Stimulated activated CD4-positive, alpha-beta T cell treated with anti-CD3 and anti-CD28 coated beads, Interleukin-12 subunit alpha, Interleukin-12 subunit beta, amount 100 ng/mL, for 24 hours (primary cell): ENCODE data around the gene FLNA.
"Not testable (repeated sequence)": the region's sequence is repeated elsewhere in the genome, so short reads cannot be mapped to it uniquely, and the experiment has no call there.

ENCODE experiments used
- DNase-seq, 2 experiments: peaks; one replicate each; pipeline ENCODE4 v3.0.0-alpha.2; 2020; ENCODE audit warnings: low read depth in 2 of 2

Gene FLNA

DNA sequence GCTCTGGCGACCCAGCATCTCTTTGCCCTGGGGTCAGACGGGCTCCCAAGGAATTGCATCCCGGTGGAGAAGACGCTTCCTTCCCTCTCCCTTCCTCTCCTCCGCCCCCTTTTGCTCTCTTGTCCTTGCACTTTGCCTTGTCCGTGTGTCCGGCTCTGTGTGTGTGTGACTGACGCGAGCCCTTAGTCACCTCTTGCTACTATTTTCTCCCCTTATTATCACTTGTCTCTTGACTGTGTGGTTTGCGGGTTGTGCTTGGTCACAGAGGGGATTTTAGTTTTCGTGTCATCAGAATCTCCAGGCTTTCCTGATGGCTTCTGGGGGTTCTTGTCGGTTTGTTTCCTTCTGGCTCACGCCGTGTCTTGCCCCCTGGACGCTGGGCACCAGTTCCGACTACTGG, 31.4 kb downstream of the FLNA start:
- not testable (repeated sequence) for DNase-seq

DNA sequence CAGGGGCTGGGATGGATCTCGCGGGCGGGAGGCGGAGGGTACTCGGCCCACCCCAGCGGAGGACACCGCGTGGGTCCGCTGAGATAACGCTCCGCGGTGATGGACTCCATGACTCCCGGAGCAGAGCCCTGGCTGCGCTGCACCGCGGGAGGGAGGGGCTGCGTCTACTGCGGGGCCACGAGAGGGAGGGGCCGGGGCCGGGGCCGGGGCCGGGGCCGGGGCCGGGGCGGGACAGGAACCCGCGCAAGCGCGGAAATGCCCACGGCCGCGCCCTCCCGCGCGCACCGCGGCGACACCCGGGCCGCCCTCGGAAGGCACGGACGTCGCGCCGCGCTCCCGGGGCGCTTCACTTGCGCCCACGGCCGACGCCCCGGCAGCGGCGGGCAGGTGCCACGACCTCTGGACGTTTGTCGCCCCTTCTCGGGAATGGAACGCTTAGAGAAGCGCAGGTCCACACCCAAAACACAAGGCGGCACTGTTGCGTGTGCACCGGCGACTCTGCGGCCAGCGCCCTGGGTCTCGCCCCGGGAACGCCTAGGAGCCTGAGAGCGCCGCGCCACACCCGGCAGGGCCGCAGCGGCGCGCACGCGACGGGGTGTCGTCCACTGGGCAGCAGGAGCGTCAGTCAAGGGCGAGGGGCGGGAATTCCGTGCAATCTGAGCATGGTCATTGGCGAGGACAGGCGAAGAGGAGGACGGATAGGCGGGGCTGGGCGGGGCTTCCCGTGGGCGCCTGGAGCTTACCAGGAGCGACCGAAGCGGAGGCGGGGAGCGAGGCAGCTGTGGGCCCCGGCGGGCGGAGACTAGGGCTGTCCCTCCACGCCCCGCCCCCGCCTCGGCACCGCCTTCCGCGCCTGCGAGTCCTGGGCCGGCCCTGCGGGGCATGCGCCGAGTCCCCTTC, 32.8 kb downstream of the FLNA start:
- not testable (repeated sequence) for DNase-seq

- DNase-seq: no peak
Observed at GRCh38 chrX:154334496-154334895, 39.9 kb downstream of the FLNA start.

DNA sequence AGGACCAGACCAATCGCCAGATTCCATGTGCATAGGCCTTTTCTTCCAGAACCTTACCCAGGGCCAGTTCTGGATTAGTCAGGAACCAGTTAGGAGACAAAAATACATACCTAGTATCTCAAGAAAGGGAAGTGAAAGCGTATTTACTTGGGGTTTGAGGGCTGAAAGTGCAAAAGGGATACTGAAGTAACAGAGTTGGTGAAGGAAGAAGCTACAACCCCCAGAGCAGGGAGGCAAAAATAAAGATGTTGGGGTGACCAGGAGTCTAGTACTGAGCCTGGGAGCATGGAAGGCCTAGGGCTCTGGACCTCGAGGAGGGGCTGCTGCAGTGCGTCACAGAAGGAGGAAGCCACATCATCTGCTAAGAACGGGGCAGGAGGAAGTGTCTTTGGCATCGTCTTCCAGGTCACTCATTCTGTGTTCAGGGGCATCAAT, 40.6 kb downstream of the FLNA start:
- no peak for DNase-seq

- DNase-seq: no peak
Observed at GRCh38 chrX:154333116-154333515, 41.3 kb downstream of the FLNA start.

DNA sequence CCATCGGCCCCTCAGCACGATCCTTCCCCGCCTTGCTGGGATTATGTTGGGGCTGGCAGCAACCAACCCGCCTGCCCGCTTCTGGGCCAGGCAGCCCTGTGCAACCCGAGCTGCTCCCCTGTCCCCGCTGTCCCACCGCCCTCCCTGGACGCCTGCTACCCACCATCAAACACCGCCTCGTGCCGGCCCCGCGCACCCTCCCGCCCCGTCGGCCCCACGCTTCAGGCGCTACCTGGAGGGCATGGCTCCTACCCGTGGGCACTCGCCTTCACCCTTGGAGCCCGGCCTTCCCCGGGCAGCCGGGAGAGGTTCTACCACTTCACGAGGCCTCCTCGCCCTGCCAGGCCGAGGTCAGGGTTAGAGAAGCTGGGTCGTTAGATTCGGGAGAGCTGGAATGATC, 41.9 kb downstream of the FLNA start:
- no peak for DNase-seq

GRCh38 chrX:154329294-154329693, 45.1 kb downstream of the FLNA start:
- DNase-seq: no peak

- DNase-seq: no peak
Observed at GRCh38 chrX:154328646-154329045, 45.8 kb downstream of the FLNA start.

DNA sequence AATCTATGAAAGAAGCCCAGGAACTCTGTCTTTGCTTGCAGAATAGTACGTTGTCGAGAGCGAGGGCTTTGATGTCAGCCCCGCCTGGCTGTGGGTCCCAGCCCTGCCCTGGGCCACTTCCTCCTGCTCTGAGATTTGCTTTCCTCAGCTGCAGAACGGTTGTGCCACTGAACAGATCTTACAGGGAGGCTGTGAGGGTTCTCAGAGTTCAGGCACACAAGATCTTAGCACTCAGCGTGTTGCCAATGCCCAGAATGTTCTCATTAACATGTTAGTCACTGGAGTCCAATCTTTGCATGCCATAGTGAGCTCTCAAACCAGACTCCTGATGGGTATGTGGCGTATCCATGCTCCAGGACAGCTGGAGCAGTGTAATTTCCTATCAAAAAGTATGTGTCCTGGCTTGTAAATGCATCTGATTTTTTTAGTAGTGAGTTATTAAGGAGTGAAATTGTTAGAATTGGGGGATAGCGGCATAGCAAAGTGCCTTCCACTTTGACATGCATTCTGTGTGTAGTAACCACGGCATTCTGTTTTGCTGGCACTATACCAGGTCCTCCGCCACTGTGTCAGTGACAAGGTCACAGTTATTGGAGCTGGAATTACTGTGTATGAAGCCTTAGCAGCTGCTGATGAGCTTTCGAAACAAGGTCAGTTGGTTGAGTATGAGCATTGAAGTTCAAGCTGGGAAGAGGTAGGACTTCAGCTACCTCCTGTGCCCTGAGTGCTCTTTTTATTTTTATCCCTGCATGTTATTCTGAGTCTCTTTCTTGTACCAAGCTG, 47.2 kb downstream of the FLNA start:
- DNase-seq: no peak

- no peak for DNase-seq
Observed at GRCh38 chrX:154325541-154325940, 48.9 kb downstream of the FLNA start.

DNA sequence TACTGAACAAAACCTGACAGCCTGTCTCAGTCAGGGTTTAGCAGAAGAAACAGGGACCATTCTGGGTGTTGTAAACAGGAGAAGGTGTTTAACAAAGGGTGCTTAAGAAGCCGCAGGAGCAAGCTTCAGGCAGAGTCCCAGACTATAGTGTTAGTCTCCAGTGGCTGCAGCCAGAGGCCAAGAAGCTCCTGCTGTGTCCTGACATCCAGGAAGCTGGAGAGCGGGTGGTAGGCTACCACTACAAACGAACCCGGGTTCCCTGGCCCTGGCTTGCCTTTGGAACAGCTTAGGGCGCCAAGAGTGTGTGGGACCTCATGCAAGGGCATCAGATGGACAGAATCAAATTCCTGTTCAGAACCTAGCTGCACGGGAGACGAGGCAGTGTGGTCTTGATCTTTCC, 50.9 kb downstream of the FLNA start:
- DNase-seq: no peak

GRCh38 chrX:154322890-154323289, 51.5 kb downstream of the FLNA start:
- no peak for DNase-seq

DNA sequence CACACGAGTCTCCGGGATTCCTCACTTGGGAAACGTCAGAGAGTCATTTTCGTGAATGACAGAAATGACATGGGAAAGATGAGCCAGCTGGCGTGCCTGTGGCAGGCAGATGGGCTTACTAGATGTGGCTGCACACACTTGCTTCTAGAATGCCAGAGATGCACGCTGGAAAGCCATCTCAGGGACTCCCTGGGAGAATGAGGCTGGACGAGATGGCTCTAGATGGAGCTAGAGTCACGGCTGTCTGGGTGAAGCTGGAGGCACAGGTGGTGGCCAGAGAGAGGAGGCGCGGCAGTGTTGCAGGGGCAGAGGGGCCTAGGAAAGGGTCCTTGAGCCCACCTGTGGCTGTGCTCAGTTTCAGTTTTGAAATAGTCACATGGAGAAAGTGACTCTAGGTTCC, 52.8 kb downstream of the FLNA start:
- DNase-seq: no peak

DNA sequence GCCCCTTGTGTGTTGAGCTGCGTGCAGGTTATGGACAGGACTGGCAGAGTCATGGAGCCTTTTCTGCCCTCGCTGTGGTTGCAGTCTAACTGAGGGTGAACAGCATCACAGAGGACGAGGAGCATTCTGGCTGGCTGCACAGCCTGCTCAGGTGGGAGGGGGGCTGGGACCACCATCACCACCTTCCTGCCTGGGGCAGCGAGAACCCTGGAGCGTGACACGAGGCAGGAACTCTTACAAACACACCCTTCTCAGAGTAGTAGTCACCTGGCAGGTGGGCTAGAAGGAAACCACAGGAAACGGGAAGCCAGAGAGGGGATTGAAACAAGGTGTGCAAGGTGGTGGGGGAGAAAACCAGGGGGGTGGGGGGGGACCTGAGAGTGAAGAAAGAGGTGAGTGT, 53.3 kb downstream of the FLNA start:
- DNase-seq: no peak

- no peak for DNase-seq
Observed at GRCh38 chrX:154320406-154320805, 54.0 kb downstream of the FLNA start.

GRCh38 chrX:154317391-154317995, 56.9 kb downstream of the FLNA start:
- DNase-seq: no peak

- DNase-seq: no peak
Observed at GRCh38 chrX:154315416-154315815, 59.0 kb downstream of the FLNA start.

- peak in 1 of 2 experiments; percentile 19 for DNase-seq
Observed at GRCh38 chrX:154313147-154313546, 61.3 kb downstream of the FLNA start.

GRCh38 chrX:154312116-154312515, 62.3 kb downstream of the FLNA start:
- no peak for DNase-seq

GRCh38 chrX:154310616-154311536, 63.6 kb downstream of the FLNA start:
- no peak for DNase-seq

DNA sequence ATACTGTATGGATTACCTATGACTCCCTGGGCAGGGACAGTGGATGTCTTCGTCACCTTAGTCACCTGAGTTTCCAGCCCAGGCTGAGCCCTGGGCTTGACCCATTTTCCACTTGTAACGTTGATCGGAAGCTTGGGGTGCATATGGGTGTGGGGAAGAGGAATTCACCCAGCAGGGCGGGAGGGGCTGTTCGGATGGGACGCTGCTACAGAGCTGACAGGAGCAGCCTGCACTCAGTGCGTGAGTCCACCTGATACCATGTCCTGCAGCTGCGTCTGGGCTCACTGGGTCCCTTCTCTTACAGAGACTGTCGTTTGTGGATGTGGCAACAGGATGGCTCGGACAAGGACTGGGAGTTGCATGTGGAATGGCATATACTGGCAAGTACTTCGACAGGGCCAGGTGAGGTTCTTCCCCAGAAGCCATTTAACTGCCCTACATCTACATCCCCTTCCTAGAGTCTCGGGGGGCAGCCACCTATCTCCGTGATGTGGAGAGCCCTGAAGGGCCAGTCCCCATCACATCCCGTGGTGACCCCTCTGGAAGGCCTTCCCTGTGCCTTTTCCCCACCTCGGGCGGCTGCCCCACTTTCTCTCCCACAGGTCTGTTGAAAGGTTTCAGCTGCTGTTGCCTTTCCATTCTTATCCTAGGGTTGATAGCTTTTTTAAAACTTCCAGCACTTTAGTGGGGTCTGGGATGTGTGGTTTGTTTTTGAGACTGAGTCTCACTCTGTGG, 65.2 kb downstream of the FLNA start:
- no peak for DNase-seq
